SK-N-SH treated with all-trans-retinoic acid at 6 μM for 48 hours (cell line): ENCODE measurements around the gene PCDH15.
"Not testable (repeated sequence)": the region's sequence is repeated elsewhere in the genome, so short reads cannot be mapped to it uniquely, and the experiment has no call there.

Source experiments
- ATAC-seq: fragments of 200-7000 bp; cut with Tn5 transposase; 3 replicates; pipeline ENCODE4 v1.9.1; 2020; ENCODE audit warnings: mild to moderate bottlenecking, moderate library complexity
- ARNTL ChIP-seq: fragments of 450-650 bp; formaldehyde crosslinking; IDR thresholded peaks from 2 replicates; pipeline ENCODE4 v1.5.0; 2020; ENCODE audit warnings: low read depth, mild to moderate bottlenecking, moderate library complexity, borderline replicate concordance
- BACH2 ChIP-seq: fragments of 250-450 bp; sonication (Bioruptor Pico); IDR thresholded peaks from 2 replicates; pipeline ENCODE4 v1.9.0; 2021; ENCODE audit warnings: mild to moderate bottlenecking, borderline replicate concordance
- CSDC2 ChIP-seq: fragments of 250-450 bp; sonication (Bioruptor Pico); IDR thresholded peaks from 2 replicates; pipeline ENCODE4 v1.5.0; 2020; ENCODE audit warnings: mild to moderate bottlenecking, moderate library complexity
- ESRRG ChIP-seq: fragments of 250-450 bp; sonication (Bioruptor Pico); IDR thresholded peaks from 2 replicates; pipeline ENCODE4 v1.6.1; 2021; ENCODE audit warnings: mild to moderate bottlenecking
- GLIS3 ChIP-seq: fragments of 250-450 bp; sonication (Bioruptor Pico); IDR thresholded peaks from 2 replicates; pipeline ENCODE4 v1.5.0; 2020; ENCODE audit warnings: mild to moderate bottlenecking, moderate library complexity
- ISL1 ChIP-seq: fragments of 250-450 bp; sonication (Bioruptor Pico); IDR thresholded peaks from 2 replicates; pipeline ENCODE4 v2.1.2; 2022; ENCODE audit warnings: mild to moderate bottlenecking, moderate library complexity
- OSR1 ChIP-seq: fragments of 250-450 bp; sonication (Bioruptor Pico); IDR thresholded peaks from 2 replicates; pipeline ENCODE4 v1.8.0; 2022; ENCODE audit warnings: moderate library complexity, mild to moderate bottlenecking, inconsistent platforms
- RARB ChIP-seq: fragments of 250-450 bp; sonication (Bioruptor Pico); IDR thresholded peaks from 2 replicates; pipeline ENCODE4 v1.8.0; 2021; ENCODE audit warnings: mild to moderate bottlenecking, moderate library complexity
- SNAI2 ChIP-seq: fragments of 250-450 bp; sonication (Bioruptor Pico); IDR thresholded peaks from 2 replicates; pipeline ENCODE4 v1.5.0; 2020; ENCODE audit warnings: mild to moderate bottlenecking, moderate library complexity
- TOX ChIP-seq: fragments of 250-450 bp; sonication (Bioruptor Pico); IDR thresholded peaks from 2 replicates; pipeline ENCODE4 v1.8.0; 2021; ENCODE audit warnings: mild to moderate bottlenecking, moderate library complexity, borderline replicate concordance
- ZC3H10 ChIP-seq: fragments of 250-450 bp; sonication (Bioruptor Pico); IDR thresholded peaks from 2 replicates; pipeline ENCODE4 v1.5.1; 2021; ENCODE audit warnings: mild to moderate bottlenecking, moderate library complexity
- ZFP3 ChIP-seq: fragments of 250-450 bp; sonication (Bioruptor Pico); IDR thresholded peaks from 2 replicates; pipeline ENCODE4 v1.5.0; 2020; ENCODE audit warnings: mild to moderate bottlenecking, moderate library complexity
- ZFP30 ChIP-seq: fragments of 450-650 bp; formaldehyde crosslinking; IDR thresholded peaks from 2 replicates; pipeline ENCODE4 v1.5.0; 2022; ENCODE audit warnings: mild to moderate bottlenecking, moderate library complexity
- ZNF565 ChIP-seq: fragments of 450-650 bp; formaldehyde crosslinking; conservative IDR thresholded peaks from 2 replicates; pipeline ENCODE4 v1.5.0; 2020; ENCODE audit warnings: low read depth, mild to moderate bottlenecking, moderate library complexity
- ZNF70 ChIP-seq: fragments of 450-650 bp; formaldehyde crosslinking; IDR thresholded peaks from 2 replicates; pipeline ENCODE4 v1.5.0; 2020; ENCODE audit warnings: mild to moderate bottlenecking, moderate library complexity
- ZNF8 ChIP-seq: fragments of 450-650 bp; formaldehyde crosslinking; IDR thresholded peaks from 2 replicates; pipeline ENCODE4 v1.5.0; 2020; ENCODE audit warnings: mild to moderate bottlenecking, moderate library complexity
- TF ChIP-seq, protein P1 (sequence below): fragments of 250-450 bp; sonication (Bioruptor Pico); IDR thresholded peaks from 2 replicates; pipeline ENCODE4 v1.5.1; 2021; ENCODE audit warnings: mild to moderate bottlenecking, moderate library complexity
- TF ChIP-seq, protein P2 (sequence below): fragments of 250-450 bp; sonication (Bioruptor Pico); IDR thresholded peaks from 2 replicates; pipeline ENCODE4 v1.5.1; 2020; ENCODE audit warnings: low read depth, mild to moderate bottlenecking, moderate library complexity
- TF ChIP-seq, protein P3 (sequence below): fragments of 250-450 bp; sonication (Bioruptor Pico); IDR thresholded peaks from 2 replicates; pipeline ENCODE4 v1.5.0; 2020; ENCODE audit warnings: mild to moderate bottlenecking, moderate library complexity
- TF ChIP-seq, protein P4 (sequence below): fragments of 250-450 bp; sonication (Bioruptor Pico); IDR thresholded peaks from 2 replicates; pipeline ENCODE4 v1.8.0; 2020; ENCODE audit warnings: mild to moderate bottlenecking, moderate library complexity, borderline replicate concordance
- TF ChIP-seq, protein P5 (sequence below): fragments of 250-450 bp; sonication (Bioruptor Pico); IDR thresholded peaks from 2 replicates; pipeline ENCODE4 v1.8.0; 2021; ENCODE audit warnings: low read depth, mild to moderate bottlenecking, moderate library complexity, borderline replicate concordance

PCDH15 gene

DNA sequence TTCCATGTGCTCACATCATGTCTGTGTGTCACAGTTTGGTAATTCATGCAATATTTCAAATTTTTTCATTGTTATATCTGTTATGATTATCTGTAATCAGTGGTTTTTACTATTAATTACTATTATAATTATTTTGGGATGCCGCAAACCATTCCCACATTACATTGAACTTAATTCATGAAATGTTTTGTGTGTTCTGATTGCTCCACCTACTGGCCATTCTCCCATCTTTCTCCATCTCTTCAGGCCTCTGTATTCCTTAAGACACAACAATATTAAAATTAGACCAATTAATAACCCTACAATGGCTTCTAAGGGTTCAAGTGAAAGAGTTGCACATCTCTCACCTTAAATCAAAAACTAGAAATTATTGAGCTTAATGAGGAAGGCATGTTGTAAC lies 398.5 kb downstream of the PCDH15 start:
- TF ChIP-seq ESRRG (CRISPR knock-in tag) (no peak), ZNF565 (no peak), ZFP30 (no peak), OSR1 (CRISPR knock-in tag) (no peak)
- no peak for ATAC-seq

DNA sequence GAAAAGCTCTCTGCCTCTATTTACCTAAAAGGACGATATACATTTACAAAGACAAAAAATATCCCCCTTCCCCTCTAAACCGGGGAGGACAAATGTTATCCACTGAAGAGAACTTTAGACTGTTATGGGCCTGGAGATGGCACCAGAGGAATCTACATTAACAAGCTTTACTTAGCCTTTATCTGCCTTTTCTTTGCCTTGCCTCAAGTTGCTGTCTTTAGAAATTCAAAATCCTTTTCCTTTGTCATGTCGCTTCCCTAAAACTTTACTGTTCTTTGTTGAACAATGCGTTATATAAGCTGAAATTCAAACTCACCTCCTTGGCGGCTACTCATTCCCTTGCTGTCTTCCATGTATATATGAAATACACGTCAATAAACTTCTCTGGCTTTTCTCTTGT lies 405.0 kb downstream of the PCDH15 start:
- no peak for ATAC-seq
- no peak for TF ChIP-seq ESRRG (CRISPR knock-in tag)
- no peak for TF ChIP-seq BACH2 (CRISPR knock-in tag)
- TF ChIP-seq, protein P1, sequence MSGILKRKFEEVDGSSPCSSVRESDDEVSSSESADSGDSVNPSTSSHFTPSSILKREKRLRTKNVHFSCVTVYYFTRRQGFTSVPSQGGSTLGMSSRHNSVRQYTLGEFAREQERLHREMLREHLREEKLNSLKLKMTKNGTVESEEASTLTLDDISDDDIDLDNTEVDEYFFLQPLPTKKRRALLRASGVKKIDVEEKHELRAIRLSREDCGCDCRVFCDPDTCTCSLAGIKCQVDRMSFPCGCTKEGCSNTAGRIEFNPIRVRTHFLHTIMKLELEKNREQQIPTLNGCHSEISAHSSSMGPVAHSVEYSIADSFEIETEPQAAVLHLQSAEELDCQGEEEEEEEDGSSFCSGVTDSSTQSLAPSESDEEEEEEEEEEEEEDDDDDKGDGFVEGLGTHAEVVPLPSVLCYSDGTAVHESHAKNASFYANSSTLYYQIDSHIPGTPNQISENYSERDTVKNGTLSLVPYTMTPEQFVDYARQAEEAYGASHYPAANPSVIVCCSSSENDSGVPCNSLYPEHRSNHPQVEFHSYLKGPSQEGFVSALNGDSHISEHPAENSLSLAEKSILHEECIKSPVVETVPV (CRISPR knock-in tag) = no peak
- no peak for TF ChIP-seq ZC3H10 (CRISPR knock-in tag)
- TF ChIP-seq ZFP3 (CRISPR knock-in tag) = no peak
- TF ChIP-seq OSR1 (CRISPR knock-in tag) = no peak
- TF ChIP-seq, protein P2, sequence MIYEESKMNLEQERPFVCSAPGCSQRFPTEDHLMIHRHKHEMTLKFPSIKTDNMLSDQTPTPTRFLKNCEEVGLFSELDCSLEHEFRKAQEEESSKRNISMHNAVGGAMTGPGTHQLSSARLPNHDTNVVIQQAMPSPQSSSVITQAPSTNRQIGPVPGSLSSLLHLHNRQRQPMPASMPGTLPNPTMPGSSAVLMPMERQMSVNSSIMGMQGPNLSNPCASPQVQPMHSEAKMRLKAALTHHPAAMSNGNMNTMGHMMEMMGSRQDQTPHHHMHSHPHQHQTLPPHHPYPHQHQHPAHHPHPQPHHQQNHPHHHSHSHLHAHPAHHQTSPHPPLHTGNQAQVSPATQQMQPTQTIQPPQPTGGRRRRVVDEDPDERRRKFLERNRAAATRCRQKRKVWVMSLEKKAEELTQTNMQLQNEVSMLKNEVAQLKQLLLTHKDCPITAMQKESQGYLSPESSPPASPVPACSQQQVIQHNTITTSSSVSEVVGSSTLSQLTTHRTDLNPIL (CRISPR knock-in tag) = no peak
- TF ChIP-seq ZNF70 (CRISPR knock-in tag) = no peak
- no peak for TF ChIP-seq ARNTL
- TF ChIP-seq TOX (CRISPR knock-in tag) = no peak
- TF ChIP-seq ZNF8 (CRISPR knock-in tag) = no peak
- TF ChIP-seq, protein P3, sequence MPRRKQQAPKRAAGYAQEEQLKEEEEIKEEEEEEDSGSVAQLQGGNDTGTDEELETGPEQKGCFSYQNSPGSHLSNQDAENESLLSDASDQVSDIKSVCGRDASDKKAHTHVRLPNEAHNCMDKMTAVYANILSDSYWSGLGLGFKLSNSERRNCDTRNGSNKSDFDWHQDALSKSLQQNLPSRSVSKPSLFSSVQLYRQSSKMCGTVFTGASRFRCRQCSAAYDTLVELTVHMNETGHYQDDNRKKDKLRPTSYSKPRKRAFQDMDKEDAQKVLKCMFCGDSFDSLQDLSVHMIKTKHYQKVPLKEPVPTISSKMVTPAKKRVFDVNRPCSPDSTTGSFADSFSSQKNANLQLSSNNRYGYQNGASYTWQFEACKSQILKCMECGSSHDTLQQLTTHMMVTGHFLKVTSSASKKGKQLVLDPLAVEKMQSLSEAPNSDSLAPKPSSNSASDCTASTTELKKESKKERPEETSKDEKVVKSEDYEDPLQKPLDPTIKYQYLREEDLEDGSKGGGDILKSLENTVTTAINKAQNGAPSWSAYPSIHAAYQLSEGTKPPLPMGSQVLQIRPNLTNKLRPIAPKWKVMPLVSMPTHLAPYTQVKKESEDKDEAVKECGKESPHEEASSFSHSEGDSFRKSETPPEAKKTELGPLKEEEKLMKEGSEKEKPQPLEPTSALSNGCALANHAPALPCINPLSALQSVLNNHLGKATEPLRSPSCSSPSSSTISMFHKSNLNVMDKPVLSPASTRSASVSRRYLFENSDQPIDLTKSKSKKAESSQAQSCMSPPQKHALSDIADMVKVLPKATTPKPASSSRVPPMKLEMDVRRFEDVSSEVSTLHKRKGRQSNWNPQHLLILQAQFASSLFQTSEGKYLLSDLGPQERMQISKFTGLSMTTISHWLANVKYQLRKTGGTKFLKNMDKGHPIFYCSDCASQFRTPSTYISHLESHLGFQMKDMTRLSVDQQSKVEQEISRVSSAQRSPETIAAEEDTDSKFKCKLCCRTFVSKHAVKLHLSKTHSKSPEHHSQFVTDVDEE = no peak

DNA sequence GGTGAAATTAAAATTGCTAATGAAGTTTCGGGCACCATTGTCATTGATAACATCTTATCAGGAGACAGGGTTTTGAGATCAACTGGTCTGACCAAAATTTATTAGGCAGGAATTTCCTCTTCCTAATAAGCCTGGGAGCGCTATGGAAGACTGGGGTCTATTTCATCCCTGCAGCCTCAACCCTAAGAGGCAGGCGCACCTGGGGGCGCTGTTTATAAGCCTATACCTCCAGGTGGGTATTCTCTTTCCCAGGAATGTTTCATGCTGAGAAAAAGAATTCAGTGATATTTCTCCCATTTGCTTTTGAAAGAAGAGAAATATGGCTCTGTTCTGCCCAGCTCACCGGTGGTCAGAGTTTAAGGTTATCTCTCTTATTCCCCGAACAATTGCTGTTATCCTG lies 406.4 kb downstream of the PCDH15 start:
- ATAC-seq = not testable (repeated sequence)

DNA sequence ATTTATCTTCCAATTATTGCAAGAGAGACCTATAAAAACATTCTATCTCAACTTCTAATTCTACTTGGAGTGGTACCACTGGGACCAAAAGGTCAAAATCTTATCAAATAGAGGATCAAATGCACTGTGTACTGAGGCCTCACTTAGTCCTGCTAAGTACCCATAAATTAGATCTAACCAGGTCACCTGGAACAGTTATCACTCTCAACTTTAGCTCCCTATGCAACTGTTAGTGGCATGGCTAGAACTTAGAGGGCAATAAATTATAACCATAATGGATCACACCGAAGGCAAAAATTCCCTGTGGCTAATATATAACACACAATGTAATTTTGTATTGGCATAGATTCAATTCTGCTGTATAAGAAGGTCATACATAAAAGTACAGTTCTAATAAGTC lies 428.9 kb downstream of the PCDH15 start:
- ATAC-seq = no peak
- TF ChIP-seq, protein P4, sequence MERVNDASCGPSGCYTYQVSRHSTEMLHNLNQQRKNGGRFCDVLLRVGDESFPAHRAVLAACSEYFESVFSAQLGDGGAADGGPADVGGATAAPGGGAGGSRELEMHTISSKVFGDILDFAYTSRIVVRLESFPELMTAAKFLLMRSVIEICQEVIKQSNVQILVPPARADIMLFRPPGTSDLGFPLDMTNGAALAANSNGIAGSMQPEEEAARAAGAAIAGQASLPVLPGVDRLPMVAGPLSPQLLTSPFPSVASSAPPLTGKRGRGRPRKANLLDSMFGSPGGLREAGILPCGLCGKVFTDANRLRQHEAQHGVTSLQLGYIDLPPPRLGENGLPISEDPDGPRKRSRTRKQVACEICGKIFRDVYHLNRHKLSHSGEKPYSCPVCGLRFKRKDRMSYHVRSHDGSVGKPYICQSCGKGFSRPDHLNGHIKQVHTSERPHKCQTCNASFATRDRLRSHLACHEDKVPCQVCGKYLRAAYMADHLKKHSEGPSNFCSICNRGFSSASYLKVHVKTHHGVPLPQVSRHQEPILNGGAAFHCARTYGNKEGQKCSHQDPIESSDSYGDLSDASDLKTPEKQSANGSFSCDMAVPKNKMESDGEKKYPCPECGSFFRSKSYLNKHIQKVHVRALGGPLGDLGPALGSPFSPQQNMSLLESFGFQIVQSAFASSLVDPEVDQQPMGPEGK = no peak
- TF ChIP-seq RARB (CRISPR knock-in tag) (no peak), ISL1 (CRISPR knock-in tag) (peak; percentile 88), OSR1 (CRISPR knock-in tag) (no peak), ARNTL (no peak), ZNF565 (no peak), ZNF8 (CRISPR knock-in tag) (no peak), SNAI2 (CRISPR knock-in tag) (no peak), ZFP30 (no peak), ESRRG (CRISPR knock-in tag) (no peak), CSDC2 (CRISPR knock-in tag) (no peak), GLIS3 (CRISPR knock-in tag) (0 out of 2 replicates have a peak, but pooled peaks have one; percentile 72), ZNF70 (CRISPR knock-in tag) (no peak), ZC3H10 (CRISPR knock-in tag) (no peak)
- TF ChIP-seq, protein P3 = peak; percentile 71; the same call in 1 of the 2 replicates
- TF ChIP-seq, protein P2 (CRISPR knock-in tag) = no peak
- TF ChIP-seq, protein P5, sequence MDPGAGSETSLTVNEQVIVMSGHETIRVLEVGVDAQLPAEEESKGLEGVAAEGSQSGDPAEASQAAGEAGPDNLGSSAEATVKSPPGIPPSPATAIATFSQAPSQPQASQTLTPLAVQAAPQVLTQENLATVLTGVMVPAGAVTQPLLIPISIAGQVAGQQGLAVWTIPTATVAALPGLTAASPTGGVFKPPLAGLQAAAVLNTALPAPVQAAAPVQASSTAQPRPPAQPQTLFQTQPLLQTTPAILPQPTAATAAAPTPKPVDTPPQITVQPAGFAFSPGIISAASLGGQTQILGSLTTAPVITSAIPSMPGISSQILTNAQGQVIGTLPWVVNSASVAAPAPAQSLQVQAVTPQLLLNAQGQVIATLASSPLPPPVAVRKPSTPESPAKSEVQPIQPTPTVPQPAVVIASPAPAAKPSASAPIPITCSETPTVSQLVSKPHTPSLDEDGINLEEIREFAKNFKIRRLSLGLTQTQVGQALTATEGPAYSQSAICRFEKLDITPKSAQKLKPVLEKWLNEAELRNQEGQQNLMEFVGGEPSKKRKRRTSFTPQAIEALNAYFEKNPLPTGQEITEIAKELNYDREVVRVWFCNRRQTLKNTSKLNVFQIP = no peak
- TF ChIP-seq, all 23 proteins: peak for 3
